IMR-90 (cell line): ENCODE data around the gene DRICH1. TPM values are rescaled to one million over a fixed set of nuclear protein-coding genes. Genes with fewer than 3 reads are reported as not detected.
"Not testable (repeated sequence)": the region's sequence is repeated elsewhere in the genome, so short reads cannot be mapped to it uniquely, and the experiment has no call there.

Source experiments
- ATAC-seq: fragments of 200-7000 bp; cut with Tn5 transposase; 2 replicates; pipeline ENCODE4 v1.9.1; 2020; ENCODE audit warnings: low read depth, mild to moderate bottlenecking, moderate library complexity
- BruUV-seq: library from RNA; stranded (reverse); fragments of 400-500 nt; replicated peaks from 2 replicates; lab custom pipeline; 2021; lab: Mats Ljungman, UMichigan
- CTCF ChIA-PET: fragments of 300-600 bp; formaldehyde crosslinking; extraction: SDS; loops from one replicate; lab custom pipeline; 2021; ENCODE audit warnings: antibody characterized with exemption; lab: Yijun Ruan, JAX
- POLR2A ChIA-PET: fragments of 300-600 bp; sonication (Branson Sonifier 250); formaldehyde crosslinking; loops from one replicate; lab custom pipeline; 2022; ENCODE audit warnings: antibody characterized with exemption; ENCODE audit not compliant: unreplicated experiment; lab: Charles Lee
- DNase-seq: peaks from one replicate; pipeline ENCODE4 v3.0.0; 2013
- H2AFZ ChIP-seq: replicated peaks from 2 replicates; pipeline ENCODE3; 2013; ENCODE audit warnings: low read length, mild to moderate bottlenecking; ENCODE audit not compliant: poor library complexity
- H2AK5ac ChIP-seq: 2 replicates; pipeline ENCODE4 v1.6.1; 2013; ENCODE audit warnings: low read depth, low read length, inconsistent platforms
- H2AK9ac ChIP-seq: replicated peaks from 2 replicates; pipeline ENCODE3; 2013; ENCODE audit warnings: mild to moderate bottlenecking, low read depth, low read length, moderate library complexity; ENCODE audit not compliant: poor library complexity
- H2BK120ac ChIP-seq: 2 replicates; pipeline ENCODE4 v1.6.1; 2013; ENCODE audit warnings: low read depth, low read length, inconsistent platforms
- H2BK15ac ChIP-seq: 3 replicates; pipeline ENCODE4 v1.6.1; 2013; ENCODE audit warnings: low read depth, low read length, inconsistent platforms
- H2BK20ac ChIP-seq: 2 replicates; pipeline ENCODE4 v1.6.1; 2013; ENCODE audit warnings: low read depth, mild to moderate bottlenecking, inconsistent platforms, low read length, moderate library complexity
- H2BK5ac ChIP-seq: 2 replicates; pipeline ENCODE4 v1.6.1; 2013; ENCODE audit warnings: mild to moderate bottlenecking, low read depth, low read length, inconsistent platforms; ENCODE audit not compliant: poor library complexity, severe bottlenecking
- H3K14ac ChIP-seq: replicated peaks from 2 replicates; pipeline ENCODE4 v1.6.1; 2013; ENCODE audit warnings: low read depth, low read length, inconsistent platforms
- H3K18ac ChIP-seq: 2 replicates; pipeline ENCODE4 v1.6.1; 2013; ENCODE audit warnings: low read depth, low read length, control low read depth
- H3K23ac ChIP-seq: 2 replicates; pipeline ENCODE4 v1.6.1; 2013; ENCODE audit warnings: low read depth, low read length, inconsistent platforms
- H3K27ac ChIP-seq: 2 replicates; pipeline ENCODE4 v1.5.1; 2013; ENCODE audit warnings: mild to moderate bottlenecking, control low read depth, low read length; ENCODE audit not compliant: insufficient read depth
- H3K27me3 ChIP-seq: 2 replicates; pipeline ENCODE4 v1.6.1; 2013; ENCODE audit warnings: low read length; ENCODE audit not compliant: control insufficient read depth, insufficient read depth
- H3K36me3 ChIP-seq: 2 replicates; pipeline ENCODE4 v1.6.1; 2013; ENCODE audit warnings: low read length, mixed read lengths; ENCODE audit not compliant: control insufficient read depth, insufficient read depth
- H3K4ac ChIP-seq: 2 replicates; pipeline ENCODE4 v1.6.1; 2013; ENCODE audit warnings: low read depth, low read length, inconsistent platforms
- H3K4me1 ChIP-seq: 2 replicates; pipeline ENCODE4 v1.6.1; 2013; ENCODE audit warnings: low read length, mixed read lengths; ENCODE audit not compliant: control insufficient read depth, insufficient read depth
- H3K4me2 ChIP-seq: 2 replicates; pipeline ENCODE4 v1.6.1; 2013; ENCODE audit warnings: low read depth, mild to moderate bottlenecking, control low read depth, low read length, moderate library complexity
- H3K4me3 ChIP-seq: 2 replicates; pipeline ENCODE4 v1.5.1; 2013; ENCODE audit warnings: low read depth, mild to moderate bottlenecking, control low read depth, low read length, moderate library complexity; ENCODE audit not compliant: insufficient read depth
- H3K56ac ChIP-seq: 2 replicates; pipeline ENCODE4 v1.6.1; 2013; ENCODE audit warnings: low read length, inconsistent platforms; ENCODE audit not compliant: insufficient read depth; ENCODE audit errors: extremely low read depth
- H3K79me1 ChIP-seq, 2 experiments: 2 replicates each; pipeline ENCODE4 v1.6.1; 2013; ENCODE audit warnings: low read length in 2 of 2, inconsistent platforms in 1 of 2, low read depth in 1 of 2
- H3K9ac ChIP-seq: 2 replicates; pipeline ENCODE4 v1.6.1; 2013; ENCODE audit warnings: low read depth, low read length, control low read depth
- H3K9me1 ChIP-seq: 2 replicates; pipeline ENCODE4 v1.6.1; 2013; ENCODE audit warnings: low read length, inconsistent platforms; ENCODE audit not compliant: insufficient read depth
- H3K9me3 ChIP-seq: 2 replicates; pipeline ENCODE4 v1.6.1; 2013; ENCODE audit warnings: low read length; ENCODE audit not compliant: control insufficient read depth, insufficient read depth
- H4K20me1 ChIP-seq: 2 replicates; pipeline ENCODE4 v1.6.1; 2013; ENCODE audit warnings: low read length, inconsistent platforms; ENCODE audit not compliant: insufficient read depth
- H4K5ac ChIP-seq: 2 replicates; pipeline ENCODE4 v1.6.1; 2013; ENCODE audit warnings: mild to moderate bottlenecking, low read depth, low read length, control low read depth
- H4K8ac ChIP-seq, 2 experiments: 2 replicates each; pipeline ENCODE4 v1.6.1; 2013; ENCODE audit warnings: low read depth in 2 of 2, low read length in 2 of 2, control low read depth in 1 of 2, inconsistent platforms in 1 of 2
- H4K91ac ChIP-seq: 2 replicates; pipeline ENCODE4 v1.6.1; 2013; ENCODE audit warnings: low read depth, low read length, inconsistent platforms; ENCODE audit not compliant: insufficient read depth
- WGBS, 2 experiments: methylation state at CpG; one replicate each; pipeline versions ENCODE4 v1.1.5 to v1.1.7; 2013; ENCODE audit warnings: missing lambda C conversion rate in 2 of 2; ENCODE audit not compliant: insufficient read length in 1 of 2; ENCODE audit errors: extremely low coverage in 2 of 2; 5-methylcytosine and 5-hydroxymethylcytosine counted together
- dilution Hi-C: fragments of 300-500 bp; cut with HindIII; formaldehyde crosslinking; loops from one replicate; pipeline ENCODE4 v1.14.3; 2018; ENCODE audit warnings: low sequenced_read_pairs; ENCODE audit not compliant: unreplicated experiment
- in situ Hi-C: fragments of 300-500 bp; cut with MboI; formaldehyde crosslinking; loops from 3 replicates; pipeline ENCODE4 v1.14.3; 2019; ENCODE audit warnings: low sequenced_read_pairs, inconsistent platforms, mixed read lengths
- intact Hi-C: fragments of 100-400 bp; cut with micrococcal nuclease; formaldehyde crosslinking; loops from 2 replicates; pipeline ENCODE4 v1.10.0; 2022
- polyA plus RNA-seq, 3 experiments: library from polyadenylated mRNA; depleted of rRNA; stranded (reverse); fragments of >200 nt; gene quantifications; 2 replicates each; pipeline ENCODE4 v1.2.3, GENCODE V29; 2012; ENCODE audit warnings: low replicate concordance in 1 of 3
- total RNA-seq: library from RNA; depleted of rRNA; stranded (reverse); fragments of >200 nt; gene quantifications from 2 replicates; pipeline ENCODE4 v1.2.3, GENCODE V29; 2012

The DRICH1 gene
- total and polyA plus RNA-seq, 2 of the 4 experiments (the other 2 are of a cell fraction) = 0.14 TPM; not detected in 1

- POLR2A ChIA-PET, H4K20me1 ChIP-seq, intact Hi-C loops, H3K27ac ChIP-seq, BruUV-seq, H3K9ac ChIP-seq, dilution Hi-C loops, H4K5ac ChIP-seq, H3K4ac ChIP-seq, H3K4me3 ChIP-seq, H3K56ac ChIP-seq, H2BK15ac ChIP-seq, H4K91ac ChIP-seq, H3K23ac ChIP-seq, H2AFZ ChIP-seq, H2BK20ac ChIP-seq, H2BK5ac ChIP-seq, H3K27me3 ChIP-seq, CTCF ChIA-PET, H2AK9ac ChIP-seq, DNase-seq, H3K9me3 ChIP-seq, H3K79me1 ChIP-seq, H3K14ac ChIP-seq, H3K4me1 ChIP-seq, in situ Hi-C loops, H3K4me2 ChIP-seq, H3K18ac ChIP-seq, H3K36me3 ChIP-seq, H4K8ac ChIP-seq, ATAC-seq, H2BK120ac ChIP-seq, H3K9me1 ChIP-seq, H2AK5ac ChIP-seq: not testable (repeated sequence)
- 100% methylated on average over 6 of the region's 12 CpGs; no CpG with 5 or more reads in 1 of the 2 experiments for WGBS, 2 experiments
Observed at GRCh38 chr22:23676841-23677700, 45.0 kb upstream of the DRICH1 start.
